GM21360 (cell line): ENCODE measurements around the gene ZNF587B.
"Not testable (repeated sequence)": the region's sequence is repeated elsewhere in the genome, so short reads cannot be mapped to it uniquely, and the experiment has no call there.

Experiments
- ATAC-seq: cut with Tn5 transposase; IDR thresholded peaks from one replicate; pipeline ENCODE4 v1.9.1; 2021; ENCODE audit warnings: mild to moderate bottlenecking, moderate library complexity; ENCODE audit not compliant: unreplicated experiment

ZNF587B gene

DNA sequence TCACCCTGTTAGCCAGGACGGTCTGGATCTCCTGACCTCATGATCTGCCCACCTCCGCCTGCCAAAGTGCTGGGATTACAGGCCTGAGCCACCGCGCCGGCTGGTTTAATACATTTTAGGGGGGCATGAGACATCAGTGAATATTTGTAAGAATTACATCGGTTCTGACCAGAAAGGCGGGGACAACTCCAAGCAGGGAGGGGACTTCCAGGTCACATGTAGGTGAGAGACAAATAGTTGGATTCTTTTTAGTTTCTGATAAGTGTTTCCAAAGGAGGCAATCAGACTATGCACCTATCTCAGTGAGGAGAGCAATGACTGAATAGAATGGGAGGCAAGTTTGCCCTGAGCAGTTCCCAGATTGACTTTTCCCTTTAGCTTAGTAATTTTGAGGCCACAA, 11.7 kb upstream of the ZNF587B start:
- ATAC-seq, result no peak

GRCh38 chr19:57819475-57820148, 10.5 kb upstream of the ZNF587B start:
- peak; percentile 79 for ATAC-seq

GRCh38 chr19:57820599-57820998, 9.5 kb upstream of the ZNF587B start:
- no peak for ATAC-seq

DNA sequence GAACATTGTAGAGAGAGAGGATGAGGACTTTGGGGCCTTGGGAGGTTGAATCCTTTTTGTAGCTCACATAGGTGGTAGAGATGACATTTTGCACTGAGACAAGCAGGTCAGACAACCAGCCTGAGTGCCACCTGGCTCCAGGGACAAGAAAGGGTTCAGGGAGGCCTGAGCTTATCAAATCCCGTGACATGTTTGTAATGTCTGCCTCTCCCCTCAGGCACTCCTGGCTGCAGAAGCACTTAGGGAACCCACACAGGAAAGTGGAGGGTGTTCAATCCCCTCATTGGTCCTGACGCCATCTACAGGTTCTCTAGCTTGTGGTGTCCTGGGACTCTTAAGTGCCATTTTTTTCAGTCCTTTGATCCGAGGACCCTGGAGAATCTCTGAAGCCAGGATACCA, 9.0 kb upstream of the ZNF587B start:
- ATAC-seq, result not testable (repeated sequence)

GRCh38 chr19:57821501-57821900, 8.6 kb upstream of the ZNF587B start:
- ATAC-seq, result not testable (repeated sequence)

- not testable (repeated sequence) for ATAC-seq
These were observed 6.9 kb upstream of the ZNF587B start for GRCh38 chr19:57823155-57823554.

DNA sequence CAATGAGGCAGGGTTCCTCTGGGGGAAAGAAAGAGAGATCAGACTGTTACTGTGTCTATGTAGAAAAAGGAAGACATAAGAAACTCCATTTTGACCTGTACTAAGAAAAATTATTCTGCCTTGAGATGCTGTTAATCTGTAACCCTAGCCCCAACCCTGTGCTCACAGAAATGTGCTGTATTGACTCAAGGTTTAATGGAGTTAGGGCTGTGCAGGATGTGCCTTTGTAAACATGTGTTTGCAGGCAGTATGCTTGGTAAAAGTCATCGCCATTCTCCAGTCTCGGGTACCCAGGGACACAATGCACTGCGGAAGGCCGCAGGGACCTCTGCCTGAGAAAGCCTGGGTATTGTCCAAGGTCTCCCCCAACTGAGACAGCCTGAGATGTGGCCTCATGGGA, 6.5 kb upstream of the ZNF587B start:
- not testable (repeated sequence) for ATAC-seq

DNA sequence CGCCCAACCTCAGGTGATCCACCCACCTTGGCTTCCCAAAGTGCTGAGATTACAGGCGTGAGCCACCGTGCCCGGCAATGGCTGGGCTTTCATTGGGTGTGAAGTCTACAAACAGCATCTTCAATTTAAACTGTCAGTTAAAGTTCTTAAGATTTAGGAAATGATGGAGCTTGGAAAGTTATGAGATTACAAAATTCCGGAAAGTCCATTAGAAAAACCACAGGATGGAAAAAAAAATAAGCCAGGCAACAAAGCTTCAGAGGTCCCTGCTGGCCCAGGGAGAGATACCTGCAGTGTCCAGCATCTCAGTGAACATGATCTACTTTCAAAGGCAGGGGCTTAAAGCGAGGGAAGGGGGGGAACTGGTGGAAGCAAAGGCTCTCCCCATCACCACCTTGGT, 4.6 kb upstream of the ZNF587B start:
- ATAC-seq, result no peak

- ATAC-seq, result no peak
These were observed 783 bp upstream of the ZNF587B start for GRCh38 chr19:57829316-57829715.

GRCh38 chr19:57836991-57837390, 6.9 kb downstream of the ZNF587B start:
- not testable (repeated sequence) for ATAC-seq

- not testable (repeated sequence) for ATAC-seq
These were observed 8.6 kb downstream of the ZNF587B start for GRCh38 chr19:57838622-57839191.

GRCh38 chr19:57841122-57841763, 11.1 kb downstream of the ZNF587B start:
- ATAC-seq, result no peak

- not testable (repeated sequence) for ATAC-seq
These were observed 17.1 kb downstream of the ZNF587B start for GRCh38 chr19:57847164-57847563.

- not testable (repeated sequence) for ATAC-seq
These were observed 19.1 kb downstream of the ZNF587B start for GRCh38 chr19:57849162-57849665.

GRCh38 chr19:57849666-57850473, 19.8 kb downstream of the ZNF587B start, which contains the start of gene ZNF587:
Gene ZNF587, plus strand, starts transcription at chr19:57849859. Its CDS starts 180 bp downstream, at chr19:57850039.
- peak; percentile 90 for ATAC-seq

GRCh38 chr19:57850553-57851017, 20.5 kb downstream of the ZNF587B start:
- ATAC-seq, result no peak

DNA sequence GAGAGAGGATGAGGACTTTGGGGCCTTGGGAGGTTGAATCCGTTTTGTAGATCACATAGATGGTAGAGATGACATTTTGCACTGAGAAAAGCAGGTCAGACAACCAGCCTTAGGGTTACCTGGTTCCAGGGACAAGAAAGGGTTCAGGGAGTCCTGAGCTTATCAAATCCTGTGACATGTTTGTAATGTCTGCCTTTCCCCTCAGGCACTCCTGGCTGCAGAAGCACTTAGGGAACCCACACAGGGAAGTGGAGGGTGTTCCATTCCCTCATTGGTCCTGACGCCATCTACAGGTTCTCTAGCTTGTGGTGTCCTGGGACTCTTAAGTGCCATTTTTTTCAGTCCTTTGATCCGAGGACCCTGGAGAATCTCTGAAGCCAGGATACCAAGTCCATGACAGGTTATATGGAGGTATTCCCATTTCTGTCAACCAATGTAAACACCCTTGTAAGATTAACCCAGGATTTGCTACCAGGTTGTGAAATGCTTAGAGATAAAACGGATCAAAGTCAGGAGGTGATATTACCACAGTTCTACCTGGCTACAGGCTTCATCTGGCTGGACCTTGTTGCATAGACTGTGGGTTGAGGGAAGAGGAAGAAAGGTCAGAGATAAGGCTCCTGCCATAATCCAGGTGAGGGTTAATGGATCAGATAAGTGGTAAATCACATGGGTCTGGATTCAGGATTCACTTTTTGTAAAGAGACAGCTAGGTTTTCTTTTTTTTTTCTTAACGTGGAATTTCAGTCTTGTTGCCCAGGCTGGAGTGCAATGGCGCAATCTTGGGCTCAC, 21.9 kb downstream of the ZNF587B start:
- ATAC-seq, result not testable (repeated sequence)

DNA sequence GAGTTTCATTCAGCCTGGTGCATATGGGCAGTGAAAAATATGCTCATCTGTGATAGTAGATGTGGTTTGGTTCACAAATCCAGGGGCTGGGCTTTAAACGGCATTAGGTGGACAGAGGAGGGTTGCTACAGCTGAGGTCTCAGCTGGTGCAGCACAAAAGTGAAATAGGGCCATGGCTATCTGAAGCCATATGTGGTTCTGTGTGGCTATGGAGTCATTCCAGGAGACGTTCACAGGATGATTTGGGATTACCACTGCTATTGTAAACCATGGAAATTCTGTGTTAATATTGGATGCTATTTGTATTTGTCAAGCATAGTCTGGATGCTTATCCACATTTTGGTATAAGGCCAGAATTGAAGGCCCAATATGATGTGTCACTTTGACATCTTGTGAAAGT, 24.0 kb downstream of the ZNF587B start:
- ATAC-seq, result not testable (repeated sequence)

GRCh38 chr19:57862351-57862750, 32.3 kb downstream of the ZNF587B start:
- ATAC-seq, result not testable (repeated sequence)

GRCh38 chr19:57867868-57868492, 37.9 kb downstream of the ZNF587B start:
- ATAC-seq, result no peak
